GM08714 (cell line): ENCODE measurements around the gene TNFRSF9.
"Not testable (repeated sequence)": the region's sequence is repeated elsewhere in the genome, so short reads cannot be mapped to it uniquely, and the experiment has no call there.

Source experiments
- H3K4me3 ChIP-seq: fragments of 200-500 bp; sonication (Bioruptor generic); 2 replicates; pipeline ENCODE4 v1.5.1; 2014; ENCODE audit warnings: mild to moderate bottlenecking, low read length, inconsistent platforms
- ZNF274 ChIP-seq: IDR thresholded peaks from 2 replicates; pipeline ENCODE4 v1.6.1; 2012; ENCODE audit warnings: mild to moderate bottlenecking, low read depth, low read length

The TNFRSF9 gene

DNA sequence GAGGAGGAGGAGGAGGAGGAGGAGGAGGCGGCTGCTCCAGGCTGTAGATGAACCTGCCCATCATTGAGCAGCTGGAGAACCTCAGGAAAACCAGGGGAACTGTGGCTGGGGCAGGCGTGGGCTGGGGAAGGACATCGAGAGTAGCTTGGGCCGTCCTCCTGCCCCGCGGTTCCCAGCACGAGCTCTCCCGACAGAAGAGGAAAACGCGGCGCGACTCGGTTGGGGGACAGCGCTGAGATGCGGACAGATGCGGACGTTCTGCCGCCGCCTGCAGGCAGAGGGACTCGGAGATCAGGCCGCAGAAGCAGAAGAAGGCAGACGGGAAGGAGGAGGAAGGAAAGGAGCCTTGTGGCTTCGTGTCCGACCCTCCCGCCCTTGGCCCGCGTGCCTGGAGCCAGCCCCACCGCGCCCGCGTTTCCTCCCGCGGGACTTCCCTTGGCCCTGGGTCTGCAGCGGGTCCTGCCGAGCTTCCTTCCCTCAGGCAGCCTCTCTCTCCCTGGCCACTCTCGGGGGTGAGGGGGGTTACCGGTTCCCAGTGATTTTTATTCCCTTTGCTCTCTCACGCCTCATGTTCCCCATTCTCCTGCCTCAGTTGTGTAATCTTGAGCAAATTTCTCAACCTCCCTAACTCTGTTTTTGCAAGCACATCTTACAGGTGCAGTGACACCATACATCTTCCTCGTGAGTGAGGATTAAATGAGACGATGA is 1.7 kb upstream of the TNFRSF9 start:
- H3K4me3 ChIP-seq, result no peak overlapping the region; the same call in 1 of the 2 replicates
- TF ChIP-seq ZNF274, result no peak

DNA sequence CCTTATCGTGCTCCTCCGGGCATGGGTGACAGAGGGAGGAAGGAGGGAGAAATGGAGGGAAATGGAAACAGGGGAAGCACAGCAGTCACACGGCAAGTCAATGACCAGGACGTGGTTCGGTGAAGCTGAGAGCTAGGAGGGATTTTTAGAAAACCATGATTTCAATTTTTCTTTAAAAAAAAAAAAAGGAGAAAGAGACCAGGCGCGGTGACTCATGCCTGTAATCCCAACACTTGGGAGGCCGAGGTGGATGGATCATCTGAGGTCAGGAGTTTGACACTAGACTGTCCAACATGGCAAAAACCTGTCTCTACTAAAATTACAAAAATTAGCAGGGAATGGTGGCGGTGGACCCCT is 776 bp upstream of the TNFRSF9 start:
- TF ChIP-seq ZNF274, result no peak
- no peak overlapping the region for H3K4me3 ChIP-seq

DNA sequence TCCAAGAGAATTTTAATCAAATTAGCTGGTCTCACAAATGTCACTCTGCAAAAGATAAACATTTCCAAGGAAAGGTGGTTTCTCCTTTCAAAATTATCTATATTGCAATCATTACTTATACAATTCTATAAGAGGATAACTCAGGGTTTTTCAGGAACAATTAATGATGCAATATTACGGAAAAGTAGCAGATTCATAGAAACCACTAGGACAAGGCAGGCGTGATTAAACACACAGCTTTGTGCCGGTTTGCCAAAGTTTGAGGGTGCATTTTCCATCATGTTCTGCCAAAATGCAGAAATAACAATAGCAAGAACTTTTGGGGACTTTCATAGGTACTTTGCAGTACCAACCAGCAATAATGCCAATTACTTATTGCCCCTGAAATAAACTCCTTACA is 605 bp downstream of the TNFRSF9 start:
- no peak overlapping the region for H3K4me3 ChIP-seq
- no peak for TF ChIP-seq ZNF274

DNA sequence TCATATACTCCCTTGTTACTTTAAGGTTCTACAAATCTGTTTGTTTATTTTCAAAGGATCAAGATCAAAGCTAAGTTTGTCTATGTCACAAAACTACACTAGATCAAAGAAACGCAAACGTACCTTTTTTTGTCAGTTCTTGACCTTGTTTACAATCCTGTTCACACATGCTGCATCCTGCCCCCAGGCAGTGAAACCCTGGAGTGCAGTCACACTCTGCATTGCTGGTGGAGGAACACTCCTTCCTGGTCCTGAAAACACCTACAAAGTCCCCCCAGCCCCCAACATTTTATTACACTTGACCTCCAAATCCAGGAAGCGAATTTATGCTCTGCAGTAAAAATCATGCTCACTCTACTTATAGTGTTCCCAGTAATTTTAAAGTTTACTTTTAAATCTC is 2.6 kb downstream of the TNFRSF9 start:
- no peak for TF ChIP-seq ZNF274
- H3K4me3 ChIP-seq, result no peak overlapping the region

DNA sequence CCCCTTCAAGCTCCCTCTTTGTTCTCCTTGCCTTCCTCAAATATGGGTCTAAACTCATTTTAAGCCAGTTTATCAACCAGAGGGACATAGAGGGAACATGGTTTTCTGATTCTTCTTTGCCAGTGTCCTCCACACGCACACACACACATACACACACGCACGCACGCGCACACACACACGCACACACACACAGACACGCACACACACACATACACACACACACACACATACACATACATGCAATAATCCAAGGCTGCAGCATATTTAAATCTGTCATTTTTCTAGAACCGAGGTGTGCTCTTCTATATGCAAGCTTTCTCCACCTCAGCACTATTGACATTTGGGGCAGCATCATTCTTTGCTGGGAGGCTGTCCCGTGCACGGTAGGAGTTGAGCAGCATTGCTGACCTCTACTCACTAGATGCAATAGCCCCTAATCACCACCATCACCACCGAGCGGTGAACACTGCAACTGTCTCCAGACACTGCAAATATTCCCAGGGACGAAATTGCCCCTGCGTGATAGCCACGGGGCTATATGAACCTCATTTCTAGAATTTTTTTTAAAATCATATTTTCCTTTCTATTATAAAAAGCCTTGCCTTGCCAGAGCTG is 8.0 kb downstream of the TNFRSF9 start:
- H3K4me3 ChIP-seq, result no peak overlapping the region
- no peak for TF ChIP-seq ZNF274

DNA sequence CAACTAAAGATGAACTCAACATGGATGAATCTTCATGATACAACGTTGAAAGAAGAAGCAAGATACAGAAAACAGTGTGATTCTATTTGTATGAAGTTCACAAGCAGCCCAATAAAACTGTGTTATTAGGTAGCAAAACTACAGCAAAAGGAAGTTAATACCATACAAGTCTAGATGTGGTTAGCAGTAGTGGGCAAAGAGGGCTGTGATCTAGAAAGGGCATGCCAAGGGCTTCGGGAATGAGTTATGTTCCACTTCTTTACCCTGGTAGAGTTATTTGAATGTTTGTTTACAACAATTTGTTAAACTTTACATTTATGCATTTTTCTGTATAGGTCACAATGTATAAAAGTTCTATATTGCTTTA is 9.2 kb downstream of the TNFRSF9 start:
- no peak overlapping the region for H3K4me3 ChIP-seq
- no peak for TF ChIP-seq ZNF274

DNA sequence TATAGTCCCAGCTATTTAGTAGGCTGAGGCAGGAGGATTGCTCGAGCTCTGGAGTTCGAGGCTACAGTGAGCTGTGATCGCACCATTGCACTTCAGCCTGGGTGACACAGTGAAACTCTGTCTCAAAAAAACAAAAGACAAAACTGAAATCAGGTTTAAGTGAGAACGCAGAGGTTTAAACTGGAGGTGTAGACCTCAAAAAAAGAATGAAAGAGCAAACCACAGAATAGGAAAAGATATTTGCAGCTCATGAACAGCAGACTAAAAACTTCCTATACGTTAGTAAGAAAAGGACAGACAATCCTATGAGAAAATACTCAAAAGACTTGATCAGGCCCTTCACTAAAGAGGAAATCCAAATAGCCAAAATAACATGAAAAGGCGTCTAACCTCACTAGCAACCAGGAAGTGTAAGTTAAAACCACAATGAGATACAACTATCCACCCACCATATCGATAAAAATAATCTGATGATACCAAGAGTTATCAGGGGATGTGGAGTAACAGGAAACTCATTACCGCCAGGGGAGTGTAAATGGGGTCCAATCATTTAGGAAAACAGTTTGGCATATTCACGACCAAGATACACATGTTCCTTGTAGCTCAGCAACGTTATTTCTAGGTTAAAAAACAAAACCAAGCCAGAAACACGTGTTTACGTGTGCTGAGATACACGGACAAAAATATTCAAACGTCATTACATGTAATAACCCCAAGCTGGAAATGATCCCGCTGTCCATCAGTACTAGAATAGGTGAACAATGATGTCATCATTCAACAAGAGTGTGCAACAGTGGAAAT is 9.8 kb downstream of the TNFRSF9 start:
- no peak for TF ChIP-seq ZNF274
- H3K4me3 ChIP-seq, result no peak overlapping the region; the same call in 1 of the 2 replicates

DNA sequence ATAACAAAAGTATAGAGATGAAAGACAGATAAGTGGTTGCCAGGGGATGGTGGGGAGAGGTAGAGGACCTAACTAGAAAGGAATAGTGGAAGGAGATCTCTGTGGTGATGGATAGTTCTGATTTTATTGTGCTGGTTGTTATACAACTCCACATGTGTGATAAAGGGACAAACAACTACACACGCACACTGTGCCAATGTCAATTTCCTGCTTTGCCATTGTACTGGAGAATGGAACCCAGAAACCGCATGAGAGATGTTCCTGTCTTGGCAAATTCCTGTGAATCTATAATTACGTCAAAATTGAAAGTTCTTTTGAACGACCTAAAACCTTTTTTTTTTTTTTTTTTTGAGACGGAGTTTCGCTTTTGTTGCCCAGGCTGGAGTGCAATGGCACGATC is 11.0 kb downstream of the TNFRSF9 start:
- no peak for TF ChIP-seq ZNF274
- no peak overlapping the region for H3K4me3 ChIP-seq

DNA sequence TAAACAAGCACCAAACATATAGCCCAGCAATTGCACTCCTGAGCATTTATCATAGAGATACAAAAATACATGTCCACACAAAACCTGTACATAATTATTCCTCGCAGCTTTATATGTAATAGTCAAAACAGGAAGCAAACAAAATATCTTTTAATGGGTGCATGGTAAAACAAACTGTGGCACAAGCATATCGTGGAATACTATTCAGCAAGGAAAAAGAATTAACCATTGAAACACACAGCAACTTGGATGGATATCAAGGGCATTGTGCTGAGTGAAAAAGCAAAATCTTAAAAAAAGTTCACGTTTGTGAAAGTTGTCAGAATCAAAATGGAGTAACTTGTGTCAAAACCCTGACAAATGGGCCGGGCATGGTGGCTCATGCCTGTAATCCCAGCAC is 12.4 kb downstream of the TNFRSF9 start:
- no peak for TF ChIP-seq ZNF274
- H3K4me3 ChIP-seq, result no peak overlapping the region

DNA sequence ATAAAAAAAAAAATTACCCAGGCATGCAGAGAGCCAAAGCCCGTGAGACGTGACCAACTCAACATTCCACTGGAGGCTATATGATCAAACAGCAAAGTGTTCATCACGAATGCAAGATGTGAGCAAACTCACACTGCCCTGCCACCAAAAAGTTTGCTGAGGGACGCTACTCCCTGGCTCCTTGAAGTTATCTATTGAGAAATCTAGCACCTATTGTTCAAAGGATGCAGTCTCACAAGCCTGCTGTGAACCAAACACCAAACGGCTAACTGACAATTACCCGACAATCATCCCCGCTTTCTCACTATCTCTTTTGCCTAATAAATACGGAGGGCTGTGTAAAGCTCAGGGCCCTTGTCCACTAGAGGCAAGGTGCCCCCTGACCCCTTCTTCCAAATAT is 13.6 kb downstream of the TNFRSF9 start:
- not testable (repeated sequence) for H3K4me3 ChIP-seq

DNA sequence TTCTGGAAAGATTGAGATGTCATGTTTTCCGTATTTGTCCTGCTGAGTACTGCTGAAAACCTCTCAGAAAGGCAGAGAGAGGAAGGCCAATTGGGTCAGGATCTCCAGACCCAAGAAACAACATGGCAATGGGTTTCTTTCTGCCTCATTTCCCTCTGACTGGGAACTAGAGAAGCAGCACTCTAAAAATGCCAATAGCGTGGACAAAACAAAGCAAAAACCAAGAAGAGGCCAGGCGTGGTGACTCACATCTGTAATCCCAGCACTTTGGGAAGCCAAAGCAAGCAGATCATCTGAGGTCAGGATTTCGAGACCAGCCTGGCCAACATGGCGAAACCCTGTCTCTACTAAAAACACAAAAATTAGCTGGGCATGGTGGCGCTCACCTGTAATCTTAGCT is 18.3 kb downstream of the TNFRSF9 start:
- no peak for TF ChIP-seq ZNF274
- no peak overlapping the region for H3K4me3 ChIP-seq

DNA sequence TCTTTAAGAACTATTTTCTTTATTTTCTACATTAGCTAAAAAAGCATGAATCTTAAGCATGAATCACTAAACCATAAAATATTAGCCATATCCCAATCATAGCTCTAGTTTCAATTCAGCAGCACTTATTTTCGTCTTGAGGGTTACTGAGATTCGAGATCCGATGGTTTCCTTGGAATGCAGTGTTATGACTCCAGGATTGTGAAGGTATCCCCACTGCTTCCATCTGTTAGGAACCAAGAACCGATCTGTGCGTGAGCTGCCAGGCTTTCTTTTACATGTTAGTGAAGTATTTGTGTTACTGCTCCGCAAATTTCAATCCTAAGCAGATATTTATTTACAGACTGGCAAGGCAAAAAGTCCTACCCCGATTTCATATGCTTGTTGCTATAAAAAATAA is 18.8 kb downstream of the TNFRSF9 start:
- H3K4me3 ChIP-seq, result no peak overlapping the region

DNA sequence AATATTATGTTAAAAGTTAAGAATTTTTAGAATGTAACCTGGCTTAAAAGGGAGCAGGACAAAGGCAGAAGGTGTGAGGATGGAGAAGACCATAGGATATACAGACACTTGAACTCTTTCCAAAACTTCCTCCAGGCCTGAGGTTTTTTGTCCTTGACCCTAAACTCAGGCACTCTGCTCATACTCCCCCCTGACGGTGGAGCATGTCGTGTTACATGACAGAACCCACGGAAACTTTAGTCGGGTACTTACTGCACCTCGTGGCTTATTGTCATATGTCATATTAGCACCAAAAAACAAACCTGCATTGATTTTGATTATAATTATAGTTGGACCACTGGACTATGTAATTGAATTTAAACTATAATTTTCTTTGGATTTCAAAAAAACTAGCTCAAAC is 20.8 kb downstream of the TNFRSF9 start:
- H3K4me3 ChIP-seq, result no peak overlapping the region
- TF ChIP-seq ZNF274, result no peak

More for the DNA sequence above, 18.8 kb downstream of the TNFRSF9 start:
- TF ChIP-seq ZNF274, result no peak

DNA sequence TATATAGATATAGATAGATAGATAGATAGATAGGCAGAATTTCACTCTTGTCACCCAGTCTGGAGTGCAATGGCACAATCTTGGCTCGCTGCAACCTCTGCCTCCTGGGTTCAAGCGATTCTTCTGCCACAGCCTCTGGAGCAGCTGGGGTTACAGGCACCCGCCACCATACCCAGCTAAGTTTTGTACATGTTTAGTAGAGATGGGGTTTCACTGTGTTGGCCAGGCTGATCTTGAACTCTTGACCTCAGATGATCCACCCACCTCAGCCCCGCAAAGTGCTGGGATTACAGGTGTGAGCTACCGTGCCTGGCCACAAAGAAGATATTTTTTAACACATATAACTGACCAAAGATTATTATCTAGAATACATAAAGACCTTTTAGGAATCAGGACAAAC is 22.7 kb downstream of the TNFRSF9 start:
- not testable (repeated sequence) for H3K4me3 ChIP-seq

DNA sequence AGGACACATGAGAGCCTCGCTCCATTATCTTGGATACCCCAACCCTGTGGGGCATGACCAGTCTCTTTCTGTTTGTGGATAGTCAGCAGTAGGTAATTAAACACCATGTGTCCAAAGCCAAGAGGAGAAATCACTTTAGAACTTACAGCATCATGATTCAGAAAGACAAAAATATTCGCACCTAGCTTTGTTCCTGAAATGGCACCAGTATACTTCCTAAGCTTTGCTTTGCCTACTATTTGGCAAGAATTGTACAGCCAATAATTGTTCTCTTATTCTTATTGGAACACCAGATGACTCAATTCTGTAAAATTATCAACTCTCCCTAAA is 24.2 kb downstream of the TNFRSF9 start:
- H3K4me3 ChIP-seq, result no peak overlapping the region
- TF ChIP-seq ZNF274, result no peak
